Measurements from ENCODE around the gene PNPO. TPM values are rescaled to one million over a fixed set of nuclear protein-coding genes. Genes with fewer than 3 reads are reported as not detected.

Gene PNPO
- total and polyA plus RNA-seq, 2 of the 8 experiments (the other 6 are each of a cell fraction or from before 2014, with no cell fraction given): 7.0 to 8.1 TPM

GRCh38 chr17:47928415-47928814 is 13.0 kb upstream of the PNPO start (continued):
- no peak for TF ChIP-seq RFX5 (IDR thresholded peaks at IDR 0.05; ENCODE audit: borderline replicate concordance, low read depth, low read length)
- no peak for TF ChIP-seq SIN3A (conservative IDR thresholded peaks at IDR 0.05 in 1 of 2, IDR thresholded peaks at IDR 0.05 in 1 of 2; ENCODE audit: low read depth in 1 of 2, low read length in 2 of 2)
- no peak for TF ChIP-seq NANOG (IDR thresholded peaks at IDR 0.05; ENCODE audit: insufficient read depth, low read depth, low read length, poor library complexity, severe bottlenecking)
- no peak for TF ChIP-seq POU5F1 (IDR thresholded peaks at IDR 0.05; ENCODE audit: low read depth, low read length)
- TF ChIP-seq FOSL1 (IDR thresholded peaks at IDR 0.05; ENCODE audit: insufficient read depth, low read depth, low read length): no peak
- TF ChIP-seq SIX5 (IDR thresholded peaks at IDR 0.05; ENCODE audit: low read depth, low read length): no peak

All from H1 (cell line).